ENCODE results near the gene ERBIN. TPM values are rescaled to one million over a fixed set of nuclear protein-coding genes. Genes with fewer than 3 reads are reported as not detected.
"Not testable (repeated sequence)": the region's sequence is repeated elsewhere in the genome, so short reads cannot be mapped to it uniquely, and the experiment has no call there.

ERBIN gene
- total and polyA plus RNA-seq, 2 of the 13 experiments (the other 11 are each of a cell fraction or from before 2014, with no cell fraction given), result 14.4 to 41.7 TPM

DNA sequence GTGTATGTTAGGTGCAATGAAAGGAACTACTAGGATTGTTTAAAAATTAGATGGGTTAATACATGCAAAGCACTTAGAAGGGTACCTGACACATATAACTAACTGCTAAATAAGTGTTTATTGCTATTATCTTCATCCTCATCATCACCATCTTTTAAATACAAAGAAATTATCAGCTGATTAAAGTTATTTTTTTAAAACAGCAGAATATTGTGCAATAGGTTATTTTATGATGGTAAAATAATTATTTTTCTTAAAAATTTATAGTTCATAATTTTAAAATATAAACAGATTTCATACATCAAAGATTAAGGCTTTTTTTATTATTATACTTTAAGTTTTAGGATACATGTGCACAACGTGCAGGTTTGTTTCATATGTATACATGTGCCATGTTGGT, 130.9 kb downstream of the ERBIN start:
- CTCF ChIA-PET (ENCODE audit: low intra/inter-chr PET ratio, low total read pairs), result no interaction called here
- intact Hi-C loops (cut with micrococcal nuclease; ENCODE audit: unreplicated experiment) (no loop called here), in situ Hi-C loops (cut with HindIII; ENCODE audit: extremely low pct_ligation_motif_present, low pct_unique_long_range_greater_than_20kb) (no loop called here)
- BruUV-seq (replicated peaks), result no TSS peak
- no peak for ATAC-seq
- peaks cover 2% of the 10 kb centered on the region for H3K79me2 ChIP-seq (ENCODE audit: insufficient read depth, low read length)
- 94% methylated on average over 1 of the region's 1 CpG for WGBS (ENCODE audit: low lambda C conversion rate)
- no peaks in the 10 kb centered on the region for H3K4me1 ChIP-seq (ENCODE audit: insufficient read depth, low read length)
- POLR2A ChIA-PET, result no interaction called here
- no peaks in the 10 kb centered on the region for H3K9me3 ChIP-seq (ENCODE audit: low read length)
- H3K4me2 ChIP-seq (ENCODE audit: low read depth, low read length), result no peak overlapping the region
- no peak for DNase-seq (ENCODE audit: low spot score)
- peaks cover 1 to 18% of the 10 kb centered on the region in 2 experiments; a peak in 2 of 5 replicates for H3K36me3 ChIP-seq (replicated peaks in 1 of 2; ENCODE audit: control insufficient read depth in 1 of 2, insufficient read depth in 2 of 2, low read length in 2 of 2)
- H3K27me3 ChIP-seq (ENCODE audit: control insufficient read depth in 1 of 2, insufficient read depth in 2 of 2, low read length in 2 of 2), result no peaks in the 10 kb centered on the region
- TF ChIP-seq ZNF556 (CRISPR knock-in tag; IDR thresholded peaks at IDR 0.05; ENCODE audit: borderline replicate concordance) (no peak), SYNCRIP (IDR thresholded peaks at IDR 0.05; ENCODE audit: insufficient read depth, low read depth, low read length) (no peak), ZBTB8A (CRISPR knock-in tag; IDR thresholded peaks at IDR 0.05; ENCODE audit: borderline replicate concordance, low read depth) (no peak), ARNTL (CRISPR knock-in tag; IDR thresholded peaks at IDR 0.05) (no peak)
- TF ChIP-seq, protein P1, sequence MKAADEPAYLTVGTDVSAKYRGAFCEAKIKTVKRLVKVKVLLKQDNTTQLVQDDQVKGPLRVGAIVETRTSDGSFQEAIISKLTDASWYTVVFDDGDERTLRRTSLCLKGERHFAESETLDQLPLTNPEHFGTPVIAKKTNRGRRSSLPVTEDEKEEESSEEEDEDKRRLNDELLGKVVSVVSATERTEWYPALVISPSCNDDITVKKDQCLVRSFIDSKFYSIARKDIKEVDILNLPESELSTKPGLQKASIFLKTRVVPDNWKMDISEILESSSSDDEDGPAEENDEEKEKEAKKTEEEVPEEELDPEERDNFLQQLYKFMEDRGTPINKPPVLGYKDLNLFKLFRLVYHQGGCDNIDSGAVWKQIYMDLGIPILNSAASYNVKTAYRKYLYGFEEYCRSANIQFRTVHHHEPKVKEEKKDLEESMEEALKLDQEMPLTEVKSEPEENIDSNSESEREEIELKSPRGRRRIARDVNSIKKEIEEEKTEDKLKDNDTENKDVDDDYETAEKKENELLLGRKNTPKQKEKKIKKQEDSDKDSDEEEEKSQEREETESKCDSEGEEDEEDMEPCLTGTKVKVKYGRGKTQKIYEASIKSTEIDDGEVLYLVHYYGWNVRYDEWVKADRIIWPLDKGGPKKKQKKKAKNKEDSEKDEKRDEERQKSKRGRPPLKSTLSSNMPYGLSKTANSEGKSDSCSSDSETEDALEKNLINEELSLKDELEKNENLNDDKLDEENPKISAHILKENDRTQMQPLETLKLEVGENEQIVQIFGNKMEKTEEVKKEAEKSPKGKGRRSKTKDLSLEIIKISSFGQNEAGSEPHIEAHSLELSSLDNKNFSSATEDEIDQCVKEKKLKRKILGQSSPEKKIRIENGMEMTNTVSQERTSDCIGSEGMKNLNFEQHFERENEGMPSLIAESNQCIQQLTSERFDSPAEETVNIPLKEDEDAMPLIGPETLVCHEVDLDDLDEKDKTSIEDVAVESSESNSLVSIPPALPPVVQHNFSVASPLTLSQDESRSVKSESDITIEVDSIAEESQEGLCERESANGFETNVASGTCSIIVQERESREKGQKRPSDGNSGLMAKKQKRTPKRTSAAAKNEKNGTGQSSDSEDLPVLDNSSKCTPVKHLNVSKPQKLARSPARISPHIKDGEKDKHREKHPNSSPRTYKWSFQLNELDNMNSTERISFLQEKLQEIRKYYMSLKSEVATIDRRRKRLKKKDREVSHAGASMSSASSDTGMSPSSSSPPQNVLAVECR (CRISPR knock-in tag; IDR thresholded peaks at IDR 0.05; ENCODE audit: borderline replicate concordance), result no peak
- TF ChIP-seq, protein P2, sequence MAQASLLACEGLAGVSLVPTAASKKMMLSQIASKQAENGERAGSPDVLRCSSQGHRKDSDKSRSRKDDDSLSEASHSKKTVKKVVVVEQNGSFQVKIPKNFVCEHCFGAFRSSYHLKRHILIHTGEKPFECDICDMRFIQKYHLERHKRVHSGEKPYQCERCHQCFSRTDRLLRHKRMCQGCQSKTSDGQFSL (CRISPR knock-in tag; IDR thresholded peaks at IDR 0.05), result no peak
- H3K9ac ChIP-seq (ENCODE audit: insufficient read depth, low read depth, low read length), result no peak overlapping the region
- H4K20me1 ChIP-seq (ENCODE audit: insufficient read depth, low read length), result no peaks in the 10 kb centered on the region
- no peak for FAIRE-seq
- no peak overlapping the region for H3K4me3 ChIP-seq (replicated peaks in 1 of 3; ENCODE audit: insufficient read depth in 1 of 3, low read depth in 2 of 3, low read length in 3 of 3)
- H3K27ac ChIP-seq (ENCODE audit: extremely low read length, insufficient read depth, low read length), result no peak overlapping the region
- H2AFZ ChIP-seq (ENCODE audit: low read length), result no peak overlapping the region

DNA sequence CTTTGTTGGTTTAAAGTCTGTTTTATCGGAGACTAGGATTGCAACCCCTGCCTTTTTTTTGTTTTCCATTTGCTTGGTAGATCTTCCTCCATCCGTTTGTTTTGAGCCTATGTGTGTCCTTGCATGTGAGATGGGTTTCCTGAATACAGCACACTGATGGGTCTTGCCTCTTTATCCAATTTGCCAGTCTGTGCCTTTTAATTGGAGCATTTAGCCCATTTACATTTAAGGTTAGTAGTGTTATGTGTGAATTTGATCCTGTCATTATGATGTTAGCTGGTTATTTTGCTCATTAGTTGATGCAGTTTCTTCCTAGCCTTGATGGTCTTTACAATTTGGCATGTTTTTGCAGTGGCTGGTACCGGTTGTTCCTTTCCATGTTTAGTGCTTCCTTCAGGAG, 134.9 kb downstream of the ERBIN start:
- whole genome bisulfite sequencing (ENCODE audit: low lambda C conversion rate), result 87% methylated on average over 2 of the region's 3 CpGs
- H3K27ac ChIP-seq (ENCODE audit: extremely low read length, insufficient read depth, low read length); H3K9me3 ChIP-seq (ENCODE audit: low read length); CTCF ChIA-PET (ENCODE audit: low intra/inter-chr PET ratio, low total read pairs); H3K9ac ChIP-seq (ENCODE audit: insufficient read depth, low read depth, low read length); H3K4me3 ChIP-seq (replicated peaks in 1 of 3; ENCODE audit: insufficient read depth in 1 of 3, low read depth in 2 of 3, low read length in 3 of 3); ATAC-seq; BruUV-seq (replicated peaks); H4K20me1 ChIP-seq (ENCODE audit: insufficient read depth, low read length); H2AFZ ChIP-seq (ENCODE audit: low read length); H3K4me2 ChIP-seq (ENCODE audit: low read depth, low read length); DNase-seq (ENCODE audit: low spot score); FAIRE-seq; POLR2A ChIA-PET; H3K36me3 ChIP-seq (replicated peaks in 1 of 2; ENCODE audit: control insufficient read depth in 1 of 2, insufficient read depth in 2 of 2, low read length in 2 of 2); H3K4me1 ChIP-seq (ENCODE audit: insufficient read depth, low read length); in situ Hi-C loops (cut with HindIII; ENCODE audit: extremely low pct_ligation_motif_present, low pct_unique_long_range_greater_than_20kb); H3K79me2 ChIP-seq (ENCODE audit: insufficient read depth, low read length); H3K27me3 ChIP-seq (ENCODE audit: control insufficient read depth in 1 of 2, insufficient read depth in 2 of 2, low read length in 2 of 2); intact Hi-C loops (cut with micrococcal nuclease; ENCODE audit: unreplicated experiment): not testable (repeated sequence)

DNA sequence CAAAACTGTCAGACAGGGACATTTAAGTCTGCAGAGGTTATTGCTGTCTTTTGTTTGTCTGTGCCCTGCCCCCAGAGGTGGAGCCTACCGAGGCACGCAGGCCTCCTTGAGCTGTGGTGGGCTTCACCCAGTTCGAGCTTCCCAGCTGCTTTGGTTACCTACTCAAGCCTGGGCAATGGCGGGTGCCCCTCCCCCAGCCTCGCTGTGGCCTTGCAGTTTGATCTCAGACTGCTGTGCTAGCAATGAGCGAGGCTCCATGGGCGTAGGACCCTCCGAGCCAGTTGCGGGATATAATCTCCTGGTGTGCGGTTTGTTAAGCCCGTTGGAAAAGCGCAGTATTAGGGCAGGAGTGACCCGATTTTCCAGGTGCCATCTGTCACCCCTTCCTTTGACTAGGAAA, 136.7 kb downstream of the ERBIN start:
- POLR2A ChIA-PET; H3K4me2 ChIP-seq (ENCODE audit: low read depth, low read length); ATAC-seq; BruUV-seq (replicated peaks); H3K27ac ChIP-seq (ENCODE audit: extremely low read length, insufficient read depth, low read length); H3K4me1 ChIP-seq (ENCODE audit: insufficient read depth, low read length); CTCF ChIA-PET (ENCODE audit: low intra/inter-chr PET ratio, low total read pairs); DNase-seq (ENCODE audit: low spot score); in situ Hi-C loops (cut with HindIII; ENCODE audit: extremely low pct_ligation_motif_present, low pct_unique_long_range_greater_than_20kb); H3K9ac ChIP-seq (ENCODE audit: insufficient read depth, low read depth, low read length); FAIRE-seq; H3K4me3 ChIP-seq (replicated peaks in 1 of 3; ENCODE audit: insufficient read depth in 1 of 3, low read depth in 2 of 3, low read length in 3 of 3); H4K20me1 ChIP-seq (ENCODE audit: insufficient read depth, low read length); H3K36me3 ChIP-seq (replicated peaks in 1 of 2; ENCODE audit: control insufficient read depth in 1 of 2, insufficient read depth in 2 of 2, low read length in 2 of 2); H3K9me3 ChIP-seq (ENCODE audit: low read length); H3K79me2 ChIP-seq (ENCODE audit: insufficient read depth, low read length); H3K27me3 ChIP-seq (ENCODE audit: control insufficient read depth in 1 of 2, insufficient read depth in 2 of 2, low read length in 2 of 2); H2AFZ ChIP-seq (ENCODE audit: low read length); intact Hi-C loops (cut with micrococcal nuclease; ENCODE audit: unreplicated experiment): not testable (repeated sequence)
- 96% methylated on average over 9 of the region's 13 CpGs for WGBS (ENCODE audit: low lambda C conversion rate)

All from HepG2 (cell line).